ENCODE results near the gene XXYLT1. TPM values are rescaled to one million over a fixed set of nuclear protein-coding genes. Genes with fewer than 3 reads are reported as not detected.

The XXYLT1 gene
- total RNA-seq, 4 donors from 2014 or later = 9.6 to 17.7 (median 13.2) TPM

- no peaks in the 10 kb centered on the region for H3K36me3 ChIP-seq
- no peak overlapping the region for H3K27ac ChIP-seq
- no peaks in the 10 kb centered on the region for H3K27me3 ChIP-seq
- TF ChIP-seq POLR2A (IDR thresholded peaks at IDR 0.05) (no peak), EP300 (IDR thresholded peaks at IDR 0.05) (no peak), CTCF (IDR thresholded peaks at IDR 0.05) (no peak)
- no peak overlapping the region for H3K4me3 ChIP-seq
- H3K4me1 ChIP-seq = peaks cover 0 to 9% (median 0%) of the 10 kb centered on the region in 4 donors
- no peak for DNase-seq (ENCODE audit: low spot score in 2 of 2)
- WGBS, 2 donors = 86 to 91% methylated on average over 16 of the region's 16 CpGs
- H3K9me3 ChIP-seq = no peaks in the 10 kb centered on the region
Observed at GRCh38 chr3:195098741-195099525, 172.0 kb downstream of the XXYLT1 start.

- Histone ChIP-seq H3K4me1 (peaks cover 0 to 3% (median 0%) of the 10 kb centered on the region in 4 donors), H3K4me3 (no peak overlapping the region), H3K36me3 (no peaks in the 10 kb centered on the region), H3K27me3 (no peaks in the 10 kb centered on the region), H3K27ac (no peak overlapping the region), H3K9me3 (no peaks in the 10 kb centered on the region)
- WGBS, 2 donors = 79 to 82% methylated on average over 22 of the region's 22 CpGs
- DNase-seq (ENCODE audit: low spot score in 2 of 2) = no peak
- no peak for TF ChIP-seq CTCF (IDR thresholded peaks at IDR 0.05)
- TF ChIP-seq EP300 (IDR thresholded peaks at IDR 0.05) = no peak
- no peak for TF ChIP-seq POLR2A (IDR thresholded peaks at IDR 0.05)
Observed at GRCh38 chr3:195097331-195098255, 173.4 kb downstream of the XXYLT1 start.

- no peak for DNase-seq (ENCODE audit: low spot score in 2 of 2)
- no peak overlapping the region for H3K27ac ChIP-seq
- WGBS, 2 donors = 92 to 93% methylated on average over 13 of the region's 13 CpGs
- H3K9me3 ChIP-seq = no peaks in the 10 kb centered on the region
- no peaks in the 10 kb centered on the region for H3K36me3 ChIP-seq
- TF ChIP-seq CTCF (IDR thresholded peaks at IDR 0.05) = no peak
- no peak for TF ChIP-seq POLR2A (IDR thresholded peaks at IDR 0.05)
- no peak for TF ChIP-seq EP300 (IDR thresholded peaks at IDR 0.05)
- H3K27me3 ChIP-seq = no peaks in the 10 kb centered on the region
- H3K4me3 ChIP-seq = no peak overlapping the region
- H3K4me1 ChIP-seq = no peaks in the 10 kb centered on the region
Observed at GRCh38 chr3:195096484-195097330, 174.3 kb downstream of the XXYLT1 start.

- no peaks in the 10 kb centered on the region for H3K4me1 ChIP-seq
- no peak for TF ChIP-seq CTCF (IDR thresholded peaks at IDR 0.05)
- TF ChIP-seq EP300 (IDR thresholded peaks at IDR 0.05) = no peak
- no peak for TF ChIP-seq POLR2A (IDR thresholded peaks at IDR 0.05)
- H3K27ac ChIP-seq = no peak overlapping the region
- H3K36me3 ChIP-seq = no peaks in the 10 kb centered on the region
- no peak for DNase-seq (ENCODE audit: low spot score in 2 of 2)
- no peaks in the 10 kb centered on the region for H3K27me3 ChIP-seq
- H3K9me3 ChIP-seq = no peaks in the 10 kb centered on the region
- WGBS, 2 donors = 88% methylated on average over 11 of the region's 11 CpGs
- no peak overlapping the region for H3K4me3 ChIP-seq
Observed at GRCh38 chr3:195096053-195096452, 174.9 kb downstream of the XXYLT1 start.

Measured in tibial nerve (tissue), 4 donors.